GM18873 (cell line): ENCODE results near the gene LETMD1.

Source experiments
- ATAC-seq: cut with Tn5 transposase; IDR thresholded peaks from one replicate; pipeline ENCODE4 v1.9.1; 2021; ENCODE audit warnings: mild to moderate bottlenecking, moderate library complexity, moderate number of reproducible peaks; ENCODE audit not compliant: unreplicated experiment, low FRiP score

Gene LETMD1

GRCh38 chr12:51025338-51025835 is 22.7 kb upstream of the LETMD1 start:
- no peak for ATAC-seq

GRCh38 chr12:51025836-51026638 is 22.1 kb upstream of the LETMD1 start, which contains the start of gene SLC11A2:
SLC11A2 (minus strand) TSS chr12:51026384; CDS start chr12:51010728, 15,656 bp downstream.
- ATAC-seq = peak; percentile 73

GRCh38 chr12:51027342-51027835 is 20.7 kb upstream of the LETMD1 start:
- ATAC-seq = no peak

- ATAC-seq = no peak
Observed at GRCh38 chr12:51028126-51028812, 19.9 kb upstream of the LETMD1 start.

GRCh38 chr12:51028813-51029150 is 19.3 kb upstream of the LETMD1 start:
- no peak for ATAC-seq

GRCh38 chr12:51033048-51033447 is 15.1 kb upstream of the LETMD1 start:
- no peak for ATAC-seq

- no peak for ATAC-seq
Observed at GRCh38 chr12:51033457-51034089, 14.6 kb upstream of the LETMD1 start.

- no peak for ATAC-seq
Observed at GRCh38 chr12:51036279-51036678, 11.8 kb upstream of the LETMD1 start.

GRCh38 chr12:51048661-51049251 is 629 bp downstream of the LETMD1 start:
- ATAC-seq = no peak

- no peak for ATAC-seq
Observed at GRCh38 chr12:51049525-51049924, 1.4 kb downstream of the LETMD1 start.

- no peak for ATAC-seq
Observed at GRCh38 chr12:51051787-51052186, 3.7 kb downstream of the LETMD1 start.

- ATAC-seq = no peak
Observed at GRCh38 chr12:51055060-51055459, 6.9 kb downstream of the LETMD1 start.

- ATAC-seq = no peak
Observed at GRCh38 chr12:51056242-51056641, 8.1 kb downstream of the LETMD1 start.

GRCh38 chr12:51059086-51059485 is 11.0 kb downstream of the LETMD1 start:
- no peak for ATAC-seq

GRCh38 chr12:51062631-51063397 is 14.7 kb downstream of the LETMD1 start:
- no peak for ATAC-seq

- ATAC-seq = no peak
Observed at GRCh38 chr12:51065530-51065929, 17.4 kb downstream of the LETMD1 start.

GRCh38 chr12:51067229-51067628 is 19.1 kb downstream of the LETMD1 start:
- ATAC-seq = no peak

- no peak for ATAC-seq
Observed at GRCh38 chr12:51067771-51068170, 19.6 kb downstream of the LETMD1 start.

- ATAC-seq = no peak
Observed at GRCh38 chr12:51070004-51070403, 21.9 kb downstream of the LETMD1 start.

GRCh38 chr12:51071663-51072062 is 23.5 kb downstream of the LETMD1 start:
- ATAC-seq = no peak
